ENCODE data around the gene KRTAP19-4.
"Not testable (repeated sequence)": the region's sequence is repeated elsewhere in the genome, so short reads cannot be mapped to it uniquely, and the experiment has no call there.

KRTAP19-4 gene

GRCh38 chr21:30497065-30497464 lies at the start of gene KRTAP19-4:
Gene KRTAP19-4, minus strand, starts transcription at chr21:30497165. Its CDS starts 55 bp downstream, at chr21:30497110.
- DNase-seq (ENCODE audit: low spot score) = no peak

- no peak for DNase-seq (ENCODE audit: low spot score)
Measured at GRCh38 chr21:30541764-30542163, 44.8 kb upstream of the KRTAP19-4 start, which contains the start of gene KRTAP19-6. Gene KRTAP19-6, minus strand, starts transcription at chr21:30541864. Its CDS starts 31 bp downstream, at chr21:30541833.

GRCh38 chr21:30518876-30519275 lies 21.9 kb upstream of the KRTAP19-4 start:
- DNase-seq (ENCODE audit: low spot score) = no peak

- no peak for DNase-seq (ENCODE audit: low spot score)
Measured at GRCh38 chr21:30515681-30516080, 18.7 kb upstream of the KRTAP19-4 start.

- not testable (repeated sequence) for DNase-seq (ENCODE audit: low spot score)
Measured at GRCh38 chr21:30505621-30506205, 8.7 kb upstream of the KRTAP19-4 start.

GRCh38 chr21:30502041-30502440 lies 5.1 kb upstream of the KRTAP19-4 start, which contains the start of gene KRTAP19-5:
Gene KRTAP19-5, minus strand, starts transcription at chr21:30502141. Its CDS starts 51 bp downstream, at chr21:30502090.
- no peak for DNase-seq (ENCODE audit: low spot score)

GRCh38 chr21:30491963-30492428 lies 5.0 kb downstream of the KRTAP19-4 start, which contains the start of gene KRTAP19-3:
Gene KRTAP19-3, minus strand, starts transcription at chr21:30492013. Its CDS starts 56 bp downstream, at chr21:30491957.
- no peak for DNase-seq (ENCODE audit: low spot score)

- DNase-seq (ENCODE audit: low spot score) = no peak
Measured at GRCh38 chr21:30487336-30487735, 9.6 kb downstream of the KRTAP19-4 start, which contains the start of gene KRTAP19-2. Gene KRTAP19-2, minus strand, starts transcription at chr21:30487436. Its CDS starts 88 bp downstream, at chr21:30487348.

GRCh38 chr21:30486180-30486579 lies 10.8 kb downstream of the KRTAP19-4 start:
- DNase-seq (ENCODE audit: low spot score) = no peak

- no peak for DNase-seq (ENCODE audit: low spot score)
Measured at GRCh38 chr21:30482130-30482529, 14.8 kb downstream of the KRTAP19-4 start.

- DNase-seq (ENCODE audit: low spot score) = no peak
Measured at GRCh38 chr21:30480145-30480544, 16.8 kb downstream of the KRTAP19-4 start, which contains the start of gene KRTAP19-1. Gene KRTAP19-1, minus strand, starts transcription at chr21:30480367. Its CDS starts 50 bp downstream, at chr21:30480317.

- DNase-seq (ENCODE audit: low spot score) = no peak
Measured at GRCh38 chr21:30479259-30479658, 17.7 kb downstream of the KRTAP19-4 start.

- no peak for DNase-seq (ENCODE audit: low spot score)
Measured at GRCh38 chr21:30478004-30478403, 19.0 kb downstream of the KRTAP19-4 start.

- DNase-seq (ENCODE audit: low spot score) = no peak
Measured at GRCh38 chr21:30468900-30469714, 27.9 kb downstream of the KRTAP19-4 start.

- DNase-seq (ENCODE audit: low spot score) = no peak
Measured at GRCh38 chr21:30463713-30464112, 33.3 kb downstream of the KRTAP19-4 start.

GRCh38 chr21:30448514-30448913 lies 48.5 kb downstream of the KRTAP19-4 start:
- DNase-seq (ENCODE audit: low spot score) = no peak

- DNase-seq (ENCODE audit: low spot score) = no peak
Measured at GRCh38 chr21:30447056-30447455, 49.9 kb downstream of the KRTAP19-4 start.
